Liver (tissue), 9 donors: ENCODE results near the gene CYSRT1. TPM values are rescaled to one million over a fixed set of nuclear protein-coding genes. Genes with fewer than 3 reads are reported as not detected.
"Not testable (repeated sequence)": the region's sequence is repeated elsewhere in the genome, so short reads cannot be mapped to it uniquely, and the experiment has no call there.

Experiments used
- DNase-seq: peaks from one replicate; pipeline ENCODE4 v3.0.0-alpha.2; 2017; ENCODE audit warnings: low spot score
- H3K27ac ChIP-seq, 2 donors: one replicate each; pipeline ENCODE4 v1.7.0; 2013; ENCODE audit warnings: inconsistent platforms in 2 of 2, low read length in 2 of 2, control low read depth in 1 of 2, low read depth in 1 of 2, mild to moderate bottlenecking in 1 of 2
- H3K27me3 ChIP-seq, 4 donors: one replicate each; pipeline versions ENCODE4 v1.6.1 to v1.7.0; 2013; ENCODE audit warnings: low read length in 3 of 4, inconsistent platforms in 1 of 4, mild to moderate bottlenecking in 1 of 4, moderate library complexity in 1 of 4; ENCODE audit not compliant: control insufficient read depth in 4 of 4, insufficient read depth in 4 of 4
- H3K36me3 ChIP-seq, 4 donors: one replicate each; pipeline versions ENCODE4 v1.6.1 to v1.7.0; 2013; ENCODE audit warnings: low read length in 3 of 4, mild to moderate bottlenecking in 3 of 4, low read depth in 1 of 4, moderate library complexity in 1 of 4; ENCODE audit not compliant: control insufficient read depth in 4 of 4, insufficient read depth in 3 of 4
- H3K4me1 ChIP-seq, 4 donors: one replicate each; pipeline versions ENCODE4 v1.6.1 to v1.7.0; 2013; ENCODE audit warnings: low read length in 3 of 4, mild to moderate bottlenecking in 3 of 4, moderate library complexity in 1 of 4; ENCODE audit not compliant: control insufficient read depth in 4 of 4, insufficient read depth in 4 of 4
- H3K4me3 ChIP-seq, 3 donors: one replicate each; pipeline versions ENCODE4 v1.6.1 to v1.7.0; 2013; ENCODE audit warnings: low read length in 3 of 3, control low read depth in 1 of 3, low read depth in 1 of 3, mild to moderate bottlenecking in 1 of 3
- H3K9ac ChIP-seq, 2 donors: one replicate each; pipeline ENCODE4 v1.7.0; 2013; ENCODE audit warnings: low read length in 2 of 2, mild to moderate bottlenecking in 2 of 2, moderate library complexity in 2 of 2, control low read depth in 1 of 2, low read depth in 1 of 2
- H3K9me3 ChIP-seq, 4 donors: one replicate each; pipeline versions ENCODE4 v1.6.1 to v1.7.0; 2013; ENCODE audit warnings: low read length in 3 of 4; ENCODE audit not compliant: control insufficient read depth in 4 of 4
- ATF3 ChIP-seq: IDR thresholded peaks from 2 replicates; pipeline ENCODE4 v1.6.1; 2016; ENCODE audit warnings: antibody characterized with exemption
- CTCF ChIP-seq: fragments of 150-350 bp; IDR thresholded peaks from 2 replicates; pipeline ENCODE4 v1.5.1; 2017; ENCODE audit warnings: improper control_type of control experiment, low read depth, low read length; ENCODE audit not compliant: missing input control
- EGR1 ChIP-seq, 2 donors: IDR thresholded peaks; 2 replicates each; pipeline ENCODE4 v1.6.1; 2016 to 2018; ENCODE audit warnings: antibody characterized with exemption in 2 of 2, low read depth in 2 of 2
- FOXA2 ChIP-seq: IDR thresholded peaks from 2 replicates; pipeline ENCODE4 v1.6.1; 2016; ENCODE audit warnings: antibody characterized with exemption
- GABPA ChIP-seq, 2 donors: IDR thresholded peaks in 1 of 2; conservative IDR thresholded peaks in 1 of 2; 2 replicates each; pipeline ENCODE4 v1.6.1; 2016; ENCODE audit warnings: antibody characterized with exemption in 2 of 2, mild to moderate bottlenecking in 1 of 2, moderate library complexity in 1 of 2
- HNF4A ChIP-seq, 2 donors: conservative IDR thresholded peaks; 2 replicates each; pipeline ENCODE4 v1.6.1; 2016; ENCODE audit warnings: antibody characterized with exemption in 2 of 2, mild to moderate bottlenecking in 2 of 2
- HNF4G ChIP-seq: IDR thresholded peaks from 2 replicates; pipeline ENCODE4 v1.6.1; 2016; ENCODE audit warnings: antibody characterized with exemption
- JUND ChIP-seq, 2 donors: IDR thresholded peaks; 2 replicates each; pipeline ENCODE4 v1.6.1; 2016; ENCODE audit warnings: antibody characterized with exemption in 2 of 2
- NR2F2 ChIP-seq: IDR thresholded peaks from 2 replicates; pipeline ENCODE4 v1.6.1; 2016; ENCODE audit warnings: antibody characterized with exemption
- RAD21 ChIP-seq, 2 donors: IDR thresholded peaks; 2 replicates each; pipeline ENCODE4 v1.6.1; 2016; ENCODE audit warnings: antibody characterized with exemption in 2 of 2, mild to moderate bottlenecking in 2 of 2
- SP1 ChIP-seq: IDR thresholded peaks from 2 replicates; pipeline ENCODE4 v1.6.1; 2018; ENCODE audit warnings: antibody characterized with exemption, mild to moderate bottlenecking
- YY1 ChIP-seq: IDR thresholded peaks from 2 replicates; pipeline ENCODE4 v1.6.1; 2016; ENCODE audit warnings: antibody characterized with exemption, mild to moderate bottlenecking
- ZBTB33 ChIP-seq: IDR thresholded peaks from 2 replicates; pipeline ENCODE4 v1.6.1; 2016; ENCODE audit warnings: antibody characterized with exemption
- WGBS: extraction: QIAGEN DNeasy Blood & Tissue Kit; methylation state at CpG from one replicate; pipeline ENCODE4 v1.1.7; 2013; 5-methylcytosine and 5-hydroxymethylcytosine counted together
- polyA plus RNA-seq, 2 donors: library from polyadenylated mRNA; stranded (reverse) in 1 of 2; unstranded in 1 of 2; fragments of 200-250 nt in 1 of 2; fragments of >200 nt in 1 of 2; fragmentation: Nextera tagmentation in 1 of 2; extraction: Ambion mirVana in 1 of 2; gene quantifications; one replicate each; pipeline versions ENCODE4 v1.2.1 to v1.2.3, GENCODE V29; 2013 to 2015
- total RNA-seq, 2 donors: library from RNA; depleted of rRNA; stranded (reverse); fragments of >200 nt; gene quantifications; one replicate each; pipeline ENCODE4 v1.2.3, GENCODE V29; 2014
- donor health status: healthy.
- donor health status: healthy.
- donor health status: healthy.
- donor health status: healthy.
- donor health status: healthy.

The CYSRT1 gene
- total and polyA plus RNA-seq, 4 donors, result 0.14 to 0.50 (median 0.20) TPM

GRCh38 chr9:137262173-137262908 is 37.4 kb downstream of the CYSRT1 start:
- TF ChIP-seq CTCF (peak; percentile 27), RAD21 (IDR thresholded peaks at IDR 0.05) (peak in 1 of 2 donors; percentile 57)
- DNase-seq, H3K27me3 ChIP-seq, H3K27ac ChIP-seq, H3K9ac ChIP-seq, H3K4me3 ChIP-seq, H3K9me3 ChIP-seq: not testable (repeated sequence)
- WGBS, result 43% methylated on average over 15 of the region's 15 CpGs
- peaks cover 9 to 16% (median 12%) of the 10 kb centered on the region in 4 donors for H3K36me3 ChIP-seq
- H3K4me1 ChIP-seq, result peaks cover 2 to 11% (median 6%) of the 10 kb centered on the region in 4 donors

GRCh38 chr9:137262909-137263285 is 37.9 kb downstream of the CYSRT1 start:
- Histone ChIP-seq H3K36me3 (peaks cover 9 to 16% (median 12%) of the 10 kb centered on the region in 4 donors), H3K9ac (no peak overlapping the region), H3K4me1 (peaks cover 2 to 15% (median 7%) of the 10 kb centered on the region in 4 donors), H3K27me3 (no peaks in the 10 kb centered on the region), H3K9me3 (no peaks in the 10 kb centered on the region), H3K27ac (no peak overlapping the region), H3K4me3 (no peak overlapping the region)
- WGBS, result 90% methylated on average over 24 of the region's 24 CpGs
- no peak for TF ChIP-seq YY1
- TF ChIP-seq HNF4G, result no peak
- TF ChIP-seq CTCF, result no peak
- no peak for TF ChIP-seq NR2F2
- no peak for TF ChIP-seq HNF4A (conservative IDR thresholded peaks at IDR 0.05)
- no peak for TF ChIP-seq SP1
- TF ChIP-seq ZBTB33, result no peak
- TF ChIP-seq FOXA2, result no peak
- no peak for TF ChIP-seq GABPA (IDR thresholded peaks at IDR 0.05 in 1 of 2, conservative IDR thresholded peaks at IDR 0.05 in 1 of 2)
- no peak for TF ChIP-seq JUND (IDR thresholded peaks at IDR 0.05)
- no peak for TF ChIP-seq EGR1 (IDR thresholded peaks at IDR 0.05; ENCODE audit: low read depth in 2 of 2)
- TF ChIP-seq ATF3, result no peak
- DNase-seq, result no peak
